HS-27A (cell line): ENCODE results near the gene ZNF860.
"Not testable (repeated sequence)": the region's sequence is repeated elsewhere in the genome, so short reads cannot be mapped to it uniquely, and the experiment has no call there.

ENCODE experiments used
- DNase-seq: peaks from one replicate; pipeline ENCODE4 v3.0.0-alpha.2; 2012; ENCODE audit warnings: low read depth, missing footprints

The ZNF860 gene

DNA sequence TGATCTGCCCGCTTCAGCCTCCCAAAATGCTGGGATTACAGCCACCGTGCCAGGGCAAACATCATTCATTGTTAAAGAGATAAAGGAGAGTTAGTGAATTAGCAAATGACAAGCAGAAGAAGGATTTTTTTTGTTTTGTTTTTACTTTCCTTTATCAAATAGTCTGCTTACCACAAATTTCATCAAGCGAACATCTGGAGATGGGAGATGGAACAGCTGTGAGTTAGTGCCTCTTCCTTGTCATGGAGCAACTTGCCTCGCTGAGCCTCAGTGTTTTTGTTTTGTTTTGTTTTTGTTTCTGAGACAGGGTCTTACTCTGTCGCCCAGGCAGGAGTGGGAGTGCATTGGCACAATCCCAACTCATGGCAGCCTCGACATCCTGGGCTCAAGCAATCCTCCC, 15.9 kb downstream of the ZNF860 start:
- DNase-seq, result no peak

GRCh38 chr3:31999907-32000439, 18.4 kb downstream of the ZNF860 start:
- DNase-seq, result no peak

- DNase-seq, result no peak
These were observed 19.3 kb downstream of the ZNF860 start for GRCh38 chr3:32000877-32001276.

DNA sequence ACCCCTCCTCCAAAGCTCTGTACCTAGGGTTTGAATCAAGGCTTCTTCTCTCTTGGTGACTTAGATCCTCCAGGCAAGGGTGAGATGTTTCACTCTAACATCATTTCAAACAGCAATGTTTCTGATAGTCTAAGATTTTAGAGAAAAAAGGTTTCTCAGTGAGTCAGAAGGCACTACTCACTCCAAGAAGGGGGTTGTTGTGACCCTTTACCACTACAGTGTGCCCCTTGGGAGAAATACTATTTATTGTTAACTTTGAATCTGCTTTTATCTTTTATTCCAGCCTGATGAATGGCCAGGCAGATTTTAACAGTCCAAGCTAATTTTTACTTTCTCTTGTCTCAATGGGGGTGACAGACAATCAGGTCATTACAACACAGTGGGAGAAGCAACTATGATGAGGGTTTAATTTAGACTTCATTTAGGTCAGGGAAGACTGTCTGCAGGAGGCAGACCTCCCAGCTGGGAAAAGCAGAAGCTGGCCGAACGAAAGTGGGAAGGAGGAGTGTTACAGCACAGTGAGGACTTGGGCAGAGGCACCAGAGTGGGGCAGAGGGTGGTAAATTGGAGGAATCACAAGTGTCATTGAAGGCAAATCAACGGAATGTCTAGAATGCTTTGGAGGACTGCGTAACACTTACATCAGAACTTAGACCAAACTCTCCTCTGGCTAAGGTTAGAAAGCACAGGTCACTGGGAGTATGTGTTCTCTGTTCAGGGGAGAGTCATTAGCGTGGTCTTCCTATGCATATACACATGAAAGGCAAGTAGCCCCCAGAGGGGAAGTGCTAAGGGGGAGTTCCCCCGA, 21.2 kb downstream of the ZNF860 start:
- peak; percentile 50 for DNase-seq

- no peak for DNase-seq
These were observed 21.8 kb downstream of the ZNF860 start for GRCh38 chr3:32003380-32003779.

GRCh38 chr3:32004113-32004765, 22.7 kb downstream of the ZNF860 start:
- DNase-seq, result no peak

DNA sequence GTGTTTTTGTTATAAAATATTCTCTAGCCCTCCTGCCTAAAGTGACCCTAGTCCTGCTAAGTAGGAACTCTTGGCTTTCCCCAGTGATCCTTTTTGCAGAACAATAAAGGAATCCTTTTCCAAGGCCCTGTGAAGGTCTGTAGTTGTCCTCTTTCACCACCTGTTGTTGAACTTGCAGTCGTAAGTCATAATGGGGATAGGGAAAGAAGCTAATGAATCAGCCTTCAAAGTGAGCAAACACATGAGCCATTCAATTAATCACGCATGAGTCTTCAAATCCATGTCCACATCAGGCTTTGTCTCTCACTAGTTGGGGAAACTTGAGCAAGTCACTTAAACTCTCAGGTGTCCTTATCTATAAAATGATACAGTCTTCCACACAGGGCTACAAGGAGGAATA, 27.6 kb downstream of the ZNF860 start:
- DNase-seq, result no peak

DNA sequence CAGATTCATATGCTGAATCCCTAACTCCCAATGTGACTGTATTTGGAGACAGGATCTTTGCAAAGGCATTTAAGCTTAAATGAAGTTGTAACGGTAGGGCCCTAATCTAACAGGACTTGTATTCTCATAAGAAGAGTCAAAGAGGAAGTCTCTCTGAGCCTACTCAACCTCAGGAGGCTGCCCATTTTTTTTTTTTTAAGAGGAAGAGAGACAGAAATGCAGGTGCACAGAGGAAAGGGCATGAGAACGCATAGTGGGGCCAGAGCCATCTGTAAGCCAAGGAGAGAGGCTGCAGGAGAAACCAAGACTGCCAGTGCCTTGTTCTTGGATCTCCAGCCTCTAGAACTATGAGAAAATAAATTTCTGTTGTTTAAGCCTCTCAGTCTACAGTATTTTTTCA, 28.4 kb downstream of the ZNF860 start:
- no peak for DNase-seq

DNA sequence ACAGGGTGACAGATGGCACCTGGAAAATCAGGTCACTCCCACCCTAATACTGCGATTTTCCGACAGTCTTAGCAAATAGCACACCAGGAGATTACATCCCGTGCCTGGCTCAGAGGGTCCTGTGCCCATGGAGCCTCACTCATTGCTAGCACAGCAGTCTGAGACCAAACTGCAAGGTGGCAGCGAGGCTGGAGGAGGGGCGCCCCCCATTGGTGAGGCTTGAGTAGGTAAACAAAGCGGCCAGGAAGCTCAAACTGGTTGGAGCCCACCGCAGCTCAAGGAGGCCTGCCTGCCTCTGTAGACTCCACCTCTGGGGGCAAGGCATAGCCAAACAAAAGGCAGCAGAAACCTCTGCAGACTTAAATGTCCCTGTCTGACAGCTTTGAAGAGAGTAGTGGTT, 29.1 kb downstream of the ZNF860 start:
- not testable (repeated sequence) for DNase-seq

- DNase-seq, result not testable (repeated sequence)
These were observed 34.1 kb downstream of the ZNF860 start for GRCh38 chr3:32015638-32016037.

- DNase-seq, result no peak
These were observed 35.7 kb downstream of the ZNF860 start for GRCh38 chr3:32017286-32017685.

DNA sequence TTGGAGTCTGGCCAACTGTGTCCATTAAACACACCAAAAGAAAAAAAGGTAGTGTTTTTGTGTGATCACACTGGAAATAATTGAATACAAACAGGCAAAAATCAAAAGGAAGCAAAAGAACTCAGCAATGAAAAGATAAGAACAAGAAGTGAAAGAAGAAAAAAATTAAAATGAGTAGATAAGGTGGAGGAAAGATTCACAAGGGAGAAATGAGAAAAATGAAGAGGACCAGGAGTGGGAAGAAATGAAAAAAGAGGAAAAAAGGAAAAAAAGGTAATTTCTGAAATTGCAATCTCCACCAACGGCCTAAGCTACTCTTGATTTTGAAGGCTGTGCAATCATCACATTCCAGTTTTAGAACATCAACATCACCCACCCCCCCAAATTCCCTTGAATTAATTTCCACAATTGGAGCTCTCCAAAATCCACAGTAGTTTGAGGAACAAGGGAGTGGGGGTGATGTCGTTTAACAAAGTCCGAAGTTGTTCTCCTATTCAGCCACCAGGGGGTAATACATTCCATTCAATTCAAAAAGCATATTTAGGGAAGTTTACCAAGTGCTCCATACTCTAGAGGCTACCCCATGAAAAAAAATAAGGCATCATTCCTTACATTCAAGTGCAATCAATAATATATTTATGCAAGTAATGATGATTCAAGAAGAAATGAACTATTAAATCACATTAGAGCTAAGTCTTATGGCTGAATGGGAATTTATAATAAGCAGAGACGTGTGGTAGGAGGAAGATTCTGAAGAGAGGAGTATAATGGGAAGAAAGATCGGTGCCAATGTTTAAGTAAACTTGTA, 37.4 kb downstream of the ZNF860 start:
- no peak for DNase-seq

- DNase-seq, result no peak
These were observed 39.6 kb downstream of the ZNF860 start for GRCh38 chr3:32021155-32021554.

DNA sequence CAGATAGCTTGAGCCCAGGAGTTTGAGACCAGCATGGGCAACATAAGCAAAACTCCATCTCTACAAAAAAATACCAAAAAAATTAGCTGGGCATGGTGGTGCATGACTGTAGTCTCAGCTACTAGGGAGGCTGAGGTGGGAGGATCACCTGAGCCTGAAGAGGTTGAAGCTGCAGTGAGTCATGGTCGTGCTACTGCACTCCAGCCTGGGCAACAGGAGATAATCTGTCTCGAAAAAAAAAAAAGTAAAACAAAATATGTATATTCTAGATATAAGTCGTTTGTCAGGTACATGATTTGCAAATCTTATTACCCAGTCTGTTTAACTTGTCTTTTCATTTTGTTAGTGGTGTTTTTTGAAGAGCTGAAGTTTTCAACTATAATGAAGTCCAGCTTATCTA, 40.2 kb downstream of the ZNF860 start:
- DNase-seq, result no peak

DNA sequence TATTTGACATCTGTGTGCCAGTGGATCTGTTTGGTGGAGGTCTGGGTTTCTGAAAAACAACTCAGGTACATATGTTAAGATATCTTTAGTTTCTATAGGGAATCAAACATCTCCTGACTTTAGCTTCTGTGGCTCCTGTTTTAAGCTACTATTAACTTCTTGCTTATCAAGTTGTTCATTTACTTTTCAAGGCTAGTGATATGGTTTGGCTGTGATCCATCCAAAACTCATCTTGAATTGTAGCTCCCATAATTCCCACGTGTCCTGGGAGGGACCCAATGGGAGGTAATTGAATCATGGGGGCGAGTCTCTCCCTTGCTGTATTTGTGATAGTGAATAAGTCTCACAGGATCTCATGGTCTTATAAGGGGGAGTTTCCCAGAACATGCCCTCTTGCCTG, 41.4 kb downstream of the ZNF860 start:
- no peak for DNase-seq

DNA sequence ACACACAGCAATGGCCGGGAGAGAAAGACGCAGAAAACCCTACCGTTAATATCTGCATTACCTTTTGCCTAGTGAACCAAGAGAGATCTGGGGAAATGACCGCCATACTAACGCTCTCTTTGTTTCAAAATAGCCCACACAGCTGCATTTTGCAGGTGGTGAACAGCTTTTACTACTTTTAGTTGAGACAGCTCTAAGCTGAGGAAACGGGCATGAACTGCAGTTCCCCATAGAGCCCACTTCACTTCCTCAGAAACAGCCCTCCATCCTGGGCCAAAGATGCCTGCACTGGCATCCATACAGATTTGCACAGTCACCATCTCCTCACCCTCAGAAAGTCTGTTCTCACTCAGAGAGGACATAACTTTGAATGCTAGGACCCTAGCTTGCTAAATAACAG, 45.0 kb downstream of the ZNF860 start:
- no peak for DNase-seq

GRCh38 chr3:32037932-32038267, 56.4 kb downstream of the ZNF860 start:
- no peak for DNase-seq

DNA sequence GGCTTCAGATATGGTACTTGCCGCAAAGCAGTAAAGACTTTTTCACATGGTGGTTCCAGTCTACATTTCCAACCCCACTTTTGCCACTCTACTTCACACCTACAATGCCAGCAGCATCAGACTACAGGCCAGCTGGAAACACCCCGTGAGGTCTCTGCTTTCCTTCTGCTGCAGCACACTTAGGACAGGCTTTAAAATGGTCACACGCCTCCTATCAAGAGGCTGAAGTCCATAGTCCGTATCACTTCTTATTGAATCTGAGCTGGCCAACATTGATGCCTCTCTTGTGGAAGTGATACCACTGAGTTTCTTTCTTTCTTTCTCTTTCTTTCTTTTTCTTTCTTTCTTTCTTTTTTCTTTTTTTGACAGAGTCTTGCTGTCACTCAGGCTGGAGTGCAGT, 59.8 kb downstream of the ZNF860 start:
- no peak for DNase-seq
